GM12878 (cell line): ENCODE results near the gene COL15A1. TPM values are rescaled to one million over a fixed set of nuclear protein-coding genes. Genes with fewer than 3 reads are reported as not detected.

Experiments
- ATAC-seq: fragments of 200-7000 bp; cut with Tn5 transposase; 3 replicates; pipeline ENCODE4 v1.9.1; 2020; ENCODE audit warnings: mild to moderate bottlenecking, moderate library complexity
- BruUV-seq: library from RNA; stranded (reverse); fragments of 400-500 nt; replicated peaks from 2 replicates; lab custom pipeline; 2021; lab: Mats Ljungman, UMichigan
- CTCF ChIA-PET: fragments of 300-600 bp; sonication (Branson Sonifier 250); formaldehyde crosslinking; extraction: SDS; loops from one replicate; lab custom pipeline; 2021; ENCODE audit warnings: inconsistent platforms; lab: Yijun Ruan, JAX
- POLR2A ChIA-PET: fragments of 350-600 bp; formaldehyde crosslinking; extraction: SDS; loops from one replicate; lab custom pipeline; 2021; ENCODE audit warnings: inconsistent platforms; lab: Charles Lee
- RAD21 ChIA-PET: fragments of 300-600 bp; sonication (Branson Sonifier 250); formaldehyde crosslinking; loops from one replicate; lab custom pipeline; 2023; ENCODE audit warnings: antibody characterized with exemption; ENCODE audit not compliant: unreplicated experiment; lab: Charles Lee
- SMC1A ChIA-PET: fragments of 300-600 bp; sonication (Branson Sonifier 250); formaldehyde crosslinking; loops from one replicate; lab custom pipeline; 2023; ENCODE audit not compliant: unreplicated experiment, uncharacterized antibody; lab: Charles Lee
- DNase-seq: peaks from one replicate; pipeline ENCODE4 v3.0.0-alpha.2; 2011; ENCODE audit warnings: low read depth, low spot score
- FAIRE-seq: peaks from 3 replicates; lab custom pipeline; 2011; peaks lifted over from hg19 to GRCh38; lab: Jason Lieb, UNC
- H2AFZ ChIP-seq: 2 replicates; pipeline ENCODE4 v1.6.0; 2011; ENCODE audit warnings: low read depth, low read length, control low read depth; ENCODE audit not compliant: control insufficient read depth
- H3K27ac ChIP-seq: 2 replicates; pipeline ENCODE4 v1.5.1; 2011; ENCODE audit warnings: control low read depth; ENCODE audit not compliant: control insufficient read depth, insufficient read depth
- H3K27me3 ChIP-seq, 2 experiments: replicated peaks in 1 of 2; 2 replicates each; pipeline versions ENCODE4 v1.6.0 to v1.6.1; 2011; ENCODE audit warnings: low read length in 1 of 2; ENCODE audit not compliant: control insufficient read depth in 2 of 2, insufficient read depth in 2 of 2
- H3K36me3 ChIP-seq, 2 experiments: 2 replicates each; pipeline ENCODE4 v1.5.1; 2011; ENCODE audit warnings: low read length in 1 of 2; ENCODE audit not compliant: control insufficient read depth in 2 of 2, insufficient read depth in 2 of 2
- H3K4me1 ChIP-seq: 2 replicates; pipeline ENCODE4 v1.6.1; 2011; ENCODE audit warnings: mild to moderate bottlenecking, low read length, moderate library complexity, mixed read lengths; ENCODE audit not compliant: control insufficient read depth, insufficient read depth
- H3K4me2 ChIP-seq: 2 replicates; pipeline ENCODE4 v1.6.0; 2011; ENCODE audit warnings: control low read depth; ENCODE audit not compliant: control insufficient read depth, insufficient read depth
- H3K4me3 ChIP-seq: fragments of 200-600 bp; sonication (generic); 2 replicates; pipeline ENCODE4 v1.5.1; 2016
- H3K79me2 ChIP-seq: 2 replicates; pipeline ENCODE4 v1.6.0; 2011; ENCODE audit warnings: low read length; ENCODE audit not compliant: control insufficient read depth, insufficient read depth
- H3K9ac ChIP-seq: 2 replicates; pipeline ENCODE4 v1.8.0; 2011; ENCODE audit warnings: low read length, control low read depth, mixed read lengths; ENCODE audit not compliant: control insufficient read depth, insufficient read depth
- H3K9me3 ChIP-seq: replicated peaks from 3 replicates; pipeline ENCODE4 v1.5.1; 2011; ENCODE audit warnings: mild to moderate bottlenecking, low read length; ENCODE audit not compliant: control insufficient read depth, insufficient read depth
- H4K20me1 ChIP-seq: 2 replicates; pipeline ENCODE4 v1.6.0; 2011; ENCODE audit not compliant: control insufficient read depth, insufficient read depth
- CBX3 ChIP-seq: fragments of 200-600 bp; sonication (generic); IDR thresholded peaks from 2 replicates; pipeline ENCODE4 v1.6.1; 2016; ENCODE audit warnings: low read depth, borderline replicate concordance
- JUND ChIP-seq: IDR thresholded peaks from 2 replicates; pipeline ENCODE4 v1.6.1; 2012; ENCODE audit warnings: low read depth, mild to moderate bottlenecking, low read length, improper control_type of control experiment, moderate library complexity
- MTA2 ChIP-seq: fragments of 450-650 bp; IDR thresholded peaks from 2 replicates; pipeline ENCODE4 v1.6.1; 2016; ENCODE audit warnings: low read depth, mild to moderate bottlenecking, moderate library complexity
- MYB ChIP-seq: fragments of 150-350 bp; IDR thresholded peaks from 2 replicates; pipeline ENCODE4 v1.6.1; 2014; ENCODE audit warnings: mild to moderate bottlenecking, low read depth, low read length, borderline replicate concordance
- MYC ChIP-seq: IDR thresholded peaks from 2 replicates; pipeline ENCODE4 v1.6.1; 2011; ENCODE audit warnings: mild to moderate bottlenecking, low read length, moderate library complexity, inconsistent platforms; ENCODE audit not compliant: insufficient read depth, insufficient replicate concordance, insufficient read length, severe bottlenecking
- SMAD5 ChIP-seq: IDR thresholded peaks from 2 replicates; pipeline ENCODE4 v1.6.1; 2016; ENCODE audit warnings: antibody characterized with exemption, low read depth
- TARDBP ChIP-seq: IDR thresholded peaks from 2 replicates; pipeline ENCODE4 v1.6.1; 2016; ENCODE audit warnings: borderline replicate concordance
- ZNF384 ChIP-seq: IDR thresholded peaks from 2 replicates; pipeline ENCODE4 v1.6.1; 2012; ENCODE audit warnings: low read depth, mild to moderate bottlenecking, low read length, improper control_type of control experiment, borderline replicate concordance
- WGBS: methylation state at CpG from one replicate; pipeline ENCODE4 v1.1.6; 2016; ENCODE audit warnings: low lambda C conversion rate; ENCODE audit not compliant: insufficient replicate concordance, insufficient coverage; ENCODE audit errors: missing lambda C conversion rate; 5-methylcytosine and 5-hydroxymethylcytosine counted together
- in situ Hi-C: fragments of 300-500 bp; cut with MboI; formaldehyde crosslinking; loops from 9 replicates; pipeline ENCODE4 v1.14.3; 2018; ENCODE audit warnings: mixed read lengths
- intact Hi-C: fragments of 100-400 bp; cut with micrococcal nuclease; formaldehyde crosslinking; loops from one replicate; pipeline ENCODE4 v1.14.2; 2022; ENCODE audit not compliant: unreplicated experiment
- polyA plus RNA-seq, 11 experiments: library from polyadenylated mRNA; depleted of rRNA in 4 of 11; unstranded in 6 of 11; stranded (reverse) in 5 of 11; fragments of >200 nt; fragmentation: Nextera tagmentation in 4 of 11; fragmentation: Illumina TruSeq in 1 of 11; extraction: Ambion mirVana in 4 of 11; extraction: Trizol in 1 of 11; gene quantifications; 1 replicate in 1 of 11; 2 replicates in 10 of 11; pipeline versions ENCODE4 v1.2.1 to v1.2.3, GENCODE V29; 2011 to 2016; ENCODE audit warnings: inconsistent platforms in 2 of 11, missing spikeins in 2 of 11, low read depth in 1 of 11
- total RNA-seq, 4 experiments: library from RNA; depleted of rRNA in 3 of 4; stranded (reverse); fragments of >200 nt in 3 of 4; fragmentation: Illumina TruSeq in 1 of 4; extraction: Trizol in 1 of 4; gene quantifications; 2 replicates each; pipeline versions ENCODE4 v1.2.1 to v1.2.3, GENCODE V29; 2013 to 2021
- TF ChIP-seq, protein P1 (sequence below): fragments of 450-650 bp; IDR thresholded peaks from 2 replicates; pipeline ENCODE4 v1.6.1; 2018; ENCODE audit warnings: mild to moderate bottlenecking, low read depth, moderate library complexity; ENCODE audit not compliant: partially characterized antibody
- TF ChIP-seq, protein P2 (sequence below): fragments of 450-650 bp; IDR thresholded peaks from 2 replicates; pipeline ENCODE4 v1.6.1; 2017; ENCODE audit warnings: low read depth, mild to moderate bottlenecking, moderate library complexity
- TF ChIP-seq, protein P3 (sequence below): fragments of 450-650 bp; IDR thresholded peaks from 2 replicates; pipeline ENCODE4 v1.6.1; 2018; ENCODE audit warnings: borderline replicate concordance, mild to moderate bottlenecking; ENCODE audit not compliant: partially characterized antibody

The COL15A1 gene
- total and polyA plus RNA-seq, 10 of the 15 experiments (the other 5 are each of a cell fraction or from before 2014, with no cell fraction given): 0.01 to 0.28 (median 0.06) TPM; not detected in 2

DNA sequence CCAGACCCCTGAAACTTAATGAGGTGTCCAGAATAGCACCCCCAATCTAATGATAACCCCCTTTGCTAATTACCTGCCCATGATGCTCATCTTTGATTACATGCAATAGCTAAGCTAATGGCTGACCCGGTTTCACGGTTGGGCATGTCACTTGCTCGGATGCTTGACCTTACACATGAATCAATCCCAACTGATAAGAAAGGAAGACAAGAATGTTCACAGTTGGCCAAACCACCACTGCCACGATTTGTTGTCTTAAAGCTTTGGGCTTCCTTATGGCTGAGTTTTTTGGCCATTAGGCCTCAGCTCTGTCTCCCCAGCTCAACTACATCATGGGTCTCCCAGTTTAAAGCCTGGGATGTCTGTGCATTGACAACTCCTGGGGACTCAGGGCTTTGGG is 108.1 kb downstream of the COL15A1 start:
- TF ChIP-seq CBX3 (no peak), MTA2 (no peak), ZNF384 (no peak), MYC (no peak), JUND (no peak), TARDBP (no peak), MYB (no peak), SMAD5 (no peak)
- TF ChIP-seq, protein P1, sequence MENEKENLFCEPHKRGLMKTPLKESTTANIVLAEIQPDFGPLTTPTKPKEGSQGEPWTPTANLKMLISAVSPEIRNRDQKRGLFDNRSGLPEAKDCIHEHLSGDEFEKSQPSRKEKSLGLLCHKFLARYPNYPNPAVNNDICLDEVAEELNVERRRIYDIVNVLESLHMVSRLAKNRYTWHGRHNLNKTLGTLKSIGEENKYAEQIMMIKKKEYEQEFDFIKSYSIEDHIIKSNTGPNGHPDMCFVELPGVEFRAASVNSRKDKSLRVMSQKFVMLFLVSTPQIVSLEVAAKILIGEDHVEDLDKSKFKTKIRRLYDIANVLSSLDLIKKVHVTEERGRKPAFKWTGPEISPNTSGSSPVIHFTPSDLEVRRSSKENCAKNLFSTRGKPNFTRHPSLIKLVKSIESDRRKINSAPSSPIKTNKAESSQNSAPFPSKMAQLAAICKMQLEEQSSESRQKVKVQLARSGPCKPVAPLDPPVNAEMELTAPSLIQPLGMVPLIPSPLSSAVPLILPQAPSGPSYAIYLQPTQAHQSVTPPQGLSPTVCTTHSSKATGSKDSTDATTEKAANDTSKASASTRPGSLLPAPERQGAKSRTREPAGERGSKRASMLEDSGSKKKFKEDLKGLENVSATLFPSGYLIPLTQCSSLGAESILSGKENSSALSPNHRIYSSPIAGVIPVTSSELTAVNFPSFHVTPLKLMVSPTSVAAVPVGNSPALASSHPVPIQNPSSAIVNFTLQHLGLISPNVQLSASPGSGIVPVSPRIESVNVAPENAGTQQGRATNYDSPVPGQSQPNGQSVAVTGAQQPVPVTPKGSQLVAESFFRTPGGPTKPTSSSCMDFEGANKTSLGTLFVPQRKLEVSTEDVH: no peak
- TF ChIP-seq, protein P2, sequence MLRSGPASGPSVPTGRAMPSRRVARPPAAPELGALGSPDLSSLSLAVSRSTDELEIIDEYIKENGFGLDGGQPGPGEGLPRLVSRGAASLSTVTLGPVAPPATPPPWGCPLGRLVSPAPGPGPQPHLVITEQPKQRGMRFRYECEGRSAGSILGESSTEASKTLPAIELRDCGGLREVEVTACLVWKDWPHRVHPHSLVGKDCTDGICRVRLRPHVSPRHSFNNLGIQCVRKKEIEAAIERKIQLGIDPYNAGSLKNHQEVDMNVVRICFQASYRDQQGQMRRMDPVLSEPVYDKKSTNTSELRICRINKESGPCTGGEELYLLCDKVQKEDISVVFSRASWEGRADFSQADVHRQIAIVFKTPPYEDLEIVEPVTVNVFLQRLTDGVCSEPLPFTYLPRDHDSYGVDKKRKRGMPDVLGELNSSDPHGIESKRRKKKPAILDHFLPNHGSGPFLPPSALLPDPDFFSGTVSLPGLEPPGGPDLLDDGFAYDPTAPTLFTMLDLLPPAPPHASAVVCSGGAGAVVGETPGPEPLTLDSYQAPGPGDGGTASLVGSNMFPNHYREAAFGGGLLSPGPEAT: no peak
- TF ChIP-seq, protein P3, sequence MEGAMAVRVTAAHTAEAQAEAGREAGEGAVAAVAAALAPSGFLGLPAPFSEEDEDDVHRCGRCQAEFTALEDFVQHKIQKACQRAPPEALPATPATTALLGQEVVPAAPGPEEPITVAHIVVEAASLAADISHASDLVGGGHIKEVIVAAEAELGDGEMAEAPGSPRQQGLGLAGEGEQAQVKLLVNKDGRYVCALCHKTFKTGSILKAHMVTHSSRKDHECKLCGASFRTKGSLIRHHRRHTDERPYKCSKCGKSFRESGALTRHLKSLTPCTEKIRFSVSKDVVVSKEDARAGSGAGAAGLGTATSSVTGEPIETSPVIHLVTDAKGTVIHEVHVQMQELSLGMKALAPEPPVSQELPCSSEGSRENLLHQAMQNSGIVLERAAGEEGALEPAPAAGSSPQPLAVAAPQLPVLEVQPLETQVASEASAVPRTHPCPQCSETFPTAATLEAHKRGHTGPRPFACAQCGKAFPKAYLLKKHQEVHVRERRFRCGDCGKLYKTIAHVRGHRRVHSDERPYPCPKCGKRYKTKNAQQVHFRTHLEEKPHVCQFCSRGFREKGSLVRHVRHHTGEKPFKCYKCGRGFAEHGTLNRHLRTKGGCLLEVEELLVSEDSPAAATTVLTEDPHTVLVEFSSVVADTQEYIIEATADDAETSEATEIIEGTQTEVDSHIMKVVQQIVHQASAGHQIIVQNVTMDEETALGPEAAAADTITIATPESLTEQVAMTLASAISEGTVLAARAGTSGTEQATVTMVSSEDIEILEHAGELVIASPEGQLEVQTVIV: no peak
- DNase-seq (no peak), ATAC-seq (no peak), FAIRE-seq (no peak)
- Histone ChIP-seq H3K4me1 (no peaks in the 10 kb centered on the region), H3K27ac (no peak overlapping the region), H3K9ac (no peak overlapping the region), H3K36me3 (no peaks in the 10 kb centered on the region), H3K79me2 (no peaks in the 10 kb centered on the region), H3K9me3 (no peaks in the 10 kb centered on the region; the same call in 2 of the 3 replicates), H3K4me2 (no peak overlapping the region), H4K20me1 (no peaks in the 10 kb centered on the region), H3K27me3 (no peaks in the 10 kb centered on the region), H2AFZ (no peak overlapping the region), H3K4me3 (no peak overlapping the region)
- ChIA-PET POLR2A (no interaction called here), RAD21 (no interaction called here), CTCF (interaction anchor here (0.9 to 1.7 kb wide), 3 partner anchors 13 to 135 kb away, joined by 3 to 4 read pairs (median 4); no protein-coding TSS in a partner anchor), SMC1A (interaction anchor here (1.4 to 1.8 kb wide), 2 partner anchors 49 to 88 kb away, joined by 3 read pairs; no protein-coding TSS in a partner anchor)
- BruUV-seq: no TSS peak
- WGBS: 75% methylated on average over 4 of the region's 4 CpGs
- intact Hi-C loops (no loop called here), in situ Hi-C loops (no loop called here)
